ENCODE data around the gene GRAP. TPM values are rescaled to one million over a fixed set of nuclear protein-coding genes. Genes with fewer than 3 reads are reported as not detected.

Gene GRAP
- total RNA-seq = 0.05 and 0.07 TPM in 2 replicates

DNA sequence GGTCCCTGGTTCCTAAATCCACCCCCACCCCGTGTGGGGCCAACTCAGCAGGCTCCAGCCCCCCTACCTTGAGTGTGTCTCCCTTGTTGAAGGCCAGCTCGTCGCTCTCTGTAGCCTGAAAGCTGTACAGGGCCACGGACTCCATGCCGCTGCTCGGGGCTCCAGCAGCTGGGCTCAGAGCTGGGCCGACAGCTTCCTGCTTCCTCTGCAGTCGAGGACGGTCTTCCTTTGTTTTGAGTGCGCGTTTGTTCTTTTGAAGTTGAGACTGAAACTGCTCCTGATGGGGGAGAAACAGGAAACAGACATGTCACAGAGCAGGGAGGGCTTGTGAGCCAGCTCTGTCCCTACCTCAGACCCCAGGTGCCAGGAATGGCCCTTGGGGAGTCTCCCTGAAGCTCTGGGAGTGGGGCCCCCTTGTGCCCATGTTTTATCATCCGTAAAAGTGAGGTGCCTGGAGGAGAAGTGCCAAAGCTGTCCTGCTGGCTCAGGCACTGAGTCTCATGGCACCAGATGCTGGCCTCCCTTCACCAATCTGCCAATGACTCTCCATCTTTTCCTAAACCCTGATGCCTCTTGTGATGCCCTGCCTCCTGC lies at the start of gene GRAP:
Gene GRAP, minus strand, starts transcription at position 176 of the 594 bp plus-strand sequence. Its CDS starts 31 bp downstream, at position 145.

DNA sequence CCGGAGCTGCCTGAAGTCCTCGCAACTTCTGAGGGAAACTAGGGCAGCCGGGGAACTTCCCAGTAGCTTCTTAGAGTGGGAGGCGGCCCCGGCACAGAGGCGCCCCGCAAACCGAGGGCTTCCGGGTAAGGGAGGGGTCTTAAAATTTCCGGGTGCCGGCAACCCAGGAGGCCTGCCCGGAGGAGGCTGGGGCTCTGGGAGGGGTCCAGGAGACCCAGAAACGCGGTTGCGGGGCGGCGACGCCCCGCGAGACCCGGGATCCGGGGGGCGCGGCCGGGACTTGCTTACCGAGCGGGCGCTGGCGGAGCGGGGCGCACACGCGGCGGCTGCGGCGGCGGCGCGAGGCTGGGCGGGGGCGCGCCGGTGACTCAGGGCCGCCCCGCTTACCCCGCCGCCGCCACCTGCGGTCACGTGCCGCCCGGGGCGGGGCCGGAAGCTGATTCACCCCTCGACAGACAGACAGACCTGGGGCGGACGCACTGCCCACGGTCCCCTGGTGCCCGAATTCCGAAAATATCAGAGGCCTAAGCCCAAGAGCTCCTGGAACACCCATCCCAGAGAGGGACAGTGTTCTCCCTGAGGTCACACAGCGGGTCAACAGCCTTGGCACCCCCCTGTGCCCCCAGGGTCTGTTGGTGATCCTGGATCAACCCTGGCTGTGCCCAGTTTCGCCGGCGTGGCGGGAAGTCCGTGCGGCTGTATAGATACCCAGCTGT lies 42.2 kb downstream of the GRAP start, which contains the start of gene FAM83G:
Gene FAM83G, minus strand, starts transcription at position 344 of the 716 bp plus-strand sequence. CDS start 723 bp downstream, outside the sequence.

Other genes starting within 250 kb of the GRAP start
- gene PRPSAP2, start 188.8 kb downstream of the GRAP start, total RNA-seq = 30.9 and 34.6 TPM in 2 replicates
- gene SLC5A10, start 94.8 kb downstream of the GRAP start, total RNA-seq = 0.05 TPM in 1 of 2 replicates, not detected in the other
- 48.5 and 61.9 TPM in 2 replicates for gene FAM83G, start 42.2 kb downstream of the GRAP start, total RNA-seq
- not detected in 2 replicates for gene GRAPL, start 80.6 kb upstream of the GRAP start, total RNA-seq
- 24.1 and 29.3 TPM in 2 replicates for gene EPN2, start 190.4 kb upstream of the GRAP start, total RNA-seq